Epithelial cell of prostate (primary cell): ENCODE measurements around the gene C6orf52.
"Not testable (repeated sequence)": the region's sequence is repeated elsewhere in the genome, so short reads cannot be mapped to it uniquely, and the experiment has no call there.

Experiments
- DNase-seq: peaks from one replicate; pipeline ENCODE4 v3.0.0-alpha.2; 2011; ENCODE audit warnings: low read depth, low spot score
- H3K27ac ChIP-seq: fragments of 450-650 bp; 2 replicates; pipeline ENCODE4 v1.5.1; 2017; ENCODE audit warnings: mild to moderate bottlenecking

C6orf52 gene

GRCh38 chr6:10713962-10714361 is 19.5 kb upstream of the C6orf52 start:
- DNase-seq = no peak
- H3K27ac ChIP-seq = no peak overlapping the region

DNA sequence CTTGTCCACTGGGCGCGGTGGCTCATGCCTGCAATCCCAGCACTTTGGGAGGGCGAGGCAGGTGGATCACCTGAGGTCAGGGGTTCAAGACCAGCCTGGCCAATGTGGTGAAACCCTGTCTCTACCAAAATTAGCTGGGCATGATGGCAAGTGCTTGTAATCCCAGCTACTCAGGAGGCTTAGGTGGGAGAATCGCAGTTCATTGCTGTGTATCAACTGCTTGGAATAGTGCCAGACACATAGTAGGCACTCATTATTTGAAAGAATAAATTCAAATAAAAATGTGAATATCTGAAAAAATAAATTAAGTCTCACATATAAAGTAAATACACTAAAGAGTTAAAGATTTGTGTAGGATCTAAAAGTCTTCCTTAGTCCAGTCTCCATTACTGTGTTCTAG is 2.2 kb upstream of the C6orf52 start:
- no peak overlapping the region for H3K27ac ChIP-seq
- no peak for DNase-seq

DNA sequence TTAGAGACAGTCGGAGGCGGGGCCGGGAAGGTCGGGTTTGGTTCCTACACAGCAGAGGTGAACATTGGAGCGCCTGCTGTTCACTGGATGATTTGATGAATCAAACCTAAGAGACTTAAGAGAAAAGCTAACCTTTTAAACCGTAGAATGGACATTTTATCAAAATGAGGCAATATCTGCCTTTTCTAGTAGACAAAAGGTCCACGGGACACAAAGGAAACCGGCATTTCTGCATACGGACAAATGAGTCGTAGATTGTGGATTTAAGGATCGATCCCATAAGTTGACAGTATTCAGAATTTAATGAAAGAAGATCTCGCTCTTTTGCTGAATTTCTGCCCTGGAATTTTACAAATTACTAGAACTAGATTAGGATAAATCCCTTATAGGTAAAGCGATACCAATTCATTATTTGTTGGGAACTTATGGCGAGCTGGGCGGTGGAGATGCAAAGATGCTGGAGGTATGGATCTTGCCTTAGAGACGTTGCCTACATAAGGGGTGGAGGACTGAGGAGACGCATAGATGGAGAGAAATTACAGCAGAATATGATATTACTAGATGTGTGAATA is 756 bp upstream of the C6orf52 start:
- no peak for DNase-seq
- H3K27ac ChIP-seq = peak overlapping the region; percentile 93

- DNase-seq = no peak
- H3K27ac ChIP-seq = peak overlapping the region; percentile 93
Observed at GRCh38 chr6:10692965-10693538, 1.4 kb downstream of the C6orf52 start.

DNA sequence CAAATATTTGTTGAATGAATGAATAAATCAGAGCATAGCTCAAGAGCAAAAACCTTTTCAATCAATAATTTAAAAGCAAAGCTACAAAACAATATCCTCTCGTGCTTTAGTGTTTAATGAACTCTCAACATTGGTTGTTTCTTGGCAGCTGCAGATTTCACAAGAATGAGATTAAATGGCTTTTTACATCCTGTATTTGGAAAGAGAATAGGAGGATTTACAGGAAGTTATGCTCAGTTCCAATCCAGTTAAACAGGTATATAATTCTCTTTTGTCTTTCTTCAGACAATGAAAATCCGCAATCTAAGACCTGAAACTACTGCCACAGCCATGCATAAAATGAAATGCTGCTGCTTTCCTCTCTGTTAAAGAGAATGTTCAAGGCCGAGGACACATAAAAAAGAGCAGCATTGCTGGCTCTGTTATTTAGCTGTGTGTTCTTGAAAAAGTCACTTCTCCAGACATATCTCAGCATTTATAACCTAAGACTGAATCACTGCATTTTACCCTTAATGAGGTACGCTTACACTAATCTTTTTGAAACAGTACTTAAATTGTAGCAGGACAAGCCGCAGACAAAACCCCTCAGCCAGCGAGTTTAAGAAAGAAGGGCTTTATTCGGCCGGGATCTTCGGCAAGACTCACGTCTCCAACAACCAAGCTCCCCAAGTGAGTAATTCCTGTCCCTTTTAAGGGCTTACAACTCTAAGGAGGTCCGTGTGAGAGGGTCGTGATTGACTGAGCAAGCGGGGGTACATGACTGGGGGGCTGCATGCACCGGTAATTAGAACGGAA is 3.6 kb downstream of the C6orf52 start:
- DNase-seq = no peak
- peak overlapping the region; percentile 17 for H3K27ac ChIP-seq

- no peak overlapping the region for H3K27ac ChIP-seq
- DNase-seq = no peak
Observed at GRCh38 chr6:10687582-10687981, 6.8 kb downstream of the C6orf52 start.

GRCh38 chr6:10686901-10687300 is 7.5 kb downstream of the C6orf52 start:
- DNase-seq = no peak

DNA sequence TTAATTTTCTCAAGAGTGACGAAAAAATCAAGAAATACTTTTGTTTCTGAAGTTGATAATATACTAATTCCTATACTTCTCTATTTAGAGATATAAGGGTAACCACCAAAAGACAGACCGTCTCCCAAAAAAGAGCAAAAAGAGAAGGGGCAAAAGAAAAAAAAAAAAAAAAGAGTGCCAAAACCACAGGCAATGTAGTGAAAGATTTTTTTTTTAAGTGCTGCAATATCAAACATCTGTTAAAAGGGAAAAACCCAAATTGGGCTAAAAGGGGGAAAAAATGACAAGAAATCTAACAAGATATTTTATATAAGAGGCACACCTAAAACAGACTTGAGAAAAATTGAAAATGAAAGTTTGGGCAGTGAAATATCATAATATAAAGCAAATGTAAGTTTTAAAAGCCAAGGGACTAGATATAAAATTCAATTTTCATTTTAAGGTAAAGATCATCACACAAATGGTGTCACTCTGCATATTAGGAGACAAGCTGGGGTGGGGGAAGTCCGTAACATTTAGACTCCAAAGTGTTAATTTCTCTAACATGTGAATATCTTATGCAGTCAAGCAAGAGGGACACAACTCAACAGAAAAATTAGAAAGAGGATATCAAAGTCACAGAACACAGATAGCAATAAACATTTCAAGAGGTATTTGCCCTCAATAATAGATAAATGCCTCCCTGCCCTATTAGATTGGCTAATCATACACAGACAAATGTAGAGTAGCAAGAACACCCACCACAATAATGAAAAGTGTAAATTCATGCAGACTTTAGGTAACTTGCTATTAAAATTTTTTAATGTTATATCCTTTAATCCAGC is 9.1 kb downstream of the C6orf52 start:
- H3K27ac ChIP-seq = no peak overlapping the region
- no peak for DNase-seq

More at GRCh38 chr6:10686901-10687300, 7.5 kb downstream of the C6orf52 start:
- H3K27ac ChIP-seq = no peak overlapping the region

- no peak for DNase-seq
- H3K27ac ChIP-seq = no peak overlapping the region
Observed at GRCh38 chr6:10684618-10685017, 9.8 kb downstream of the C6orf52 start.

DNA sequence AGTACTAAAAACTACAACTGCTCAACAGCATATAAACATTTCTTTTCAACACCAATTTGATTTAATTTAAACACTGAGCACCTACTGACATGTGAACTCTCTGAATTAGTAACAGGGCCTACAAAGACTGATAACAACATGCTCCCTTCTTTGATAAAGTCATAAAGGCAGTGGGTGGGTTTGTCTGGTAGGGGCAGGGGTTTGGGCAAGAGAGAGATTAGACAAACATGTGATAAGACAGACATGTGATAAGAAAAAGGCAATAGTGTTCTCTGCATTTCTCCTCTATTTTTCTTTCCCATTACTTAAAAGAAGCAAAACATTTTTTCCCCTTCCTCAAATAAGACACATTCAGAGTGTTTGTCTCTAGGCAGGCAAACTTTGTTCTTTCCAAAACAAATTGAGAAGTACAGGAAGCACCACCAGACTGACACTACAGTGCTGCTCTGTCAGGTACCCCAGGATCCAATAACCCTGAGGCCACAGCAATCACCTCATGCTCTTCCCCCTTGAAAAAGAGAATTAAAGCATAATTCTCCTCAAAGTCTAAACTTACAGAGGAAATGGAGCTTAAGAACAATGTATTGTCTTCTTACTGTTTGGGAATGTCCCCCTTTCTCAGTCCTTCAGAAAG is 11.9 kb downstream of the C6orf52 start:
- H3K27ac ChIP-seq = no peak overlapping the region
- DNase-seq = no peak

- DNase-seq = no peak
Observed at GRCh38 chr6:10681795-10682194, 12.6 kb downstream of the C6orf52 start.

GRCh38 chr6:10678456-10678855 is 16.0 kb downstream of the C6orf52 start:
- DNase-seq = no peak

More at GRCh38 chr6:10681795-10682194, 12.6 kb downstream of the C6orf52 start:
- H3K27ac ChIP-seq = no peak overlapping the region

GRCh38 chr6:10676403-10676802 is 18.0 kb downstream of the C6orf52 start:
- DNase-seq = no peak
- H3K27ac ChIP-seq = no peak overlapping the region

More at GRCh38 chr6:10678456-10678855, 16.0 kb downstream of the C6orf52 start:
- H3K27ac ChIP-seq = no peak overlapping the region

GRCh38 chr6:10668126-10668917 is 26.1 kb downstream of the C6orf52 start:
- H3K27ac ChIP-seq = no peak overlapping the region
- DNase-seq = no peak

DNA sequence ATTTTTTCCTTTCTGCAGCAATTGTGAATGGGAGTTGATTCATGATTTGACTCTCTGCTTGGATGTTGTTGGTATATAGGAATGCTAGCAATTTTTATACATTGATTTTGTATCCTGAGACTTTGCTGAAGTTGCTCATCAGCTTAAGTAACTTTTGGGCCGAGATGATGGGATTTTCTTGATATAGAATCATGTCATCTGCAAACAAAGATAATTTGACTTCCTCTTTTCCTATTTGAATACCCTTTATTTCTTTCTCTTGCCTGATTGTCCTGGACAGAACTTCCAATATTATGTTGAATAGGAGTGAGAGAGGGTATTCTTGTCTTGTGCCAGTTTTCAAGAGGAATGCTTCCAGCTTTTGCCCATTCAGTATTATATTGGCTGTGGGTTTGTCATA is 28.8 kb downstream of the C6orf52 start:
- not testable (repeated sequence) for DNase-seq, H3K27ac ChIP-seq

DNA sequence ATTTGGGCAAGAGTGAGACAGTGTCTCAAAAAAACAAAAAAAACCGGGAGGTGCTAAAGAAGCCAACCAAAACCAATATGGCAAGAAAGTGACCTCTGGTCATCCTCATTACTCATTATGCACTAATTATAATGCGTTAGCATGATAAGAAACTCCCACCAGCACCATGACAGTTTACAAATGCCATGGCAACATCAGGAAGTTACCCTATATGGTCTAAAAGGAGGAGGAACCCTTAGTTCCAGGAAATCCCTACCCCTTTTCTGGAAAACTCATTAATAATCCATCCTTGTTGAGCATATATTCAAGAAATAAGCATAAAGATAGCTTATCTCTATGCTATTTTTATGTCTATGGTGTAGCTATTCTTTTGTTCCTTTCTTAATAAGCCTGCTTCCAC is 31.7 kb downstream of the C6orf52 start:
- no peak overlapping the region for H3K27ac ChIP-seq
- DNase-seq = no peak

GRCh38 chr6:10662207-10662606 is 32.2 kb downstream of the C6orf52 start:
- no peak for DNase-seq
- H3K27ac ChIP-seq = no peak overlapping the region

DNA sequence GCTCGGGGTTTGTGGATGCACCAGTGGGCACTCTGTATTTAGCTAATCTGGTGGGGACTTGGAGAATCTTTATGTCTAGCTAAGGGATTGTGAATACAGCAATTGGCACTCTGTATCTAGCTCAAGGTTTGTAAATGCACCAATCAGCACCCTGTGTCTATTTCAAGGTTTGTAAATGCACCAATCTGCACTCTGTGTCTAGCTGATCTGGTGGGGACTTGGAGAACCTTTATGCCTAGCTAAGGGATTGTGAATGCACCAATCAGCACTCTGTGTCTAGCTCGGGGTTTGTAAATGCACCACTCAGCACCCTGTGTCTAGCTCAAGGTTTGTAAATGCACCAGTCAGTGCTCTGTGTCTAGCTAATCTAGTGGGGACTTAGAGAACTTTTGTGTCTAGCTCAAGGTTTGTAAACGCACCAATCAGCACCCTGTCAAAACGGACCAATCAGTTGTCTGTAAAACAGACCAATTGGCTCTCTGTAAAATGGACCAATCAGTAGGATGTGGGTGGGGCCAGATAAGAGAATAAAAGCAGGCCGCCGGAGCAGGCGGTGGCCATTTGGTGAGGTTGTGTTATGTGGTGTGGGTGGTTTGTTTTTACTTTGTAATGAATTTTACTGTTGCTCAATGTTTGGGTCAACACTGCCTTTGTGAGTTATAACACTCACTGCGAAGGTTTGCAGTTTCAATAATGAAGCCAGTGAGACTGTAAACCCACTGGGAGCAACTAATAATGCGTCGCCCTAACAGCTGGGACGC is 33.8 kb downstream of the C6orf52 start:
- H3K27ac ChIP-seq, DNase-seq: not testable (repeated sequence)
